NCI-H1436 (cell line): ENCODE measurements around the gene HDGFL2.

Experiments used
- DNase-seq: peaks from one replicate; lab custom pipeline; 2025; lab: John Stamatoyannopoulos, UW

Gene HDGFL2

DNA sequence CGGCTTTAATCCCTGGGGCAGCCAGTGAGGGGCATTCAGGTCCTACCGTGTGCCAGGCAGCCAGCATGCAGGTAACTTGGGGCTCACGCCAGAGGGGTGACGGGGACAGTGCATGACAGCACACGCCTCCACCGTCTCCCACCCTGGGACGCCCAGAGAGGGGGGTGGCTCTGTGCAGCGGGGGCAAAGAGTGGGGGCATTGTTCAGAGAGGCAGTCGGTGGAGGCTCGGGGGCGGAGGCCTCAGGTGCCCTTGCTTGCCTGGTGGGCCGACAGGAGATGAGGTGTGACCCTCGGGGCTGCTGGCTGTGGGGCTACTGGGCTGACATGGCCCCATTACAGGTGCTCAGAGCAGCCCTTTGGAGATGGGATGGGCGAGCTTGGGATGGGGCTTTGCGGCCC is 27.8 kb downstream of the HDGFL2 start:
- DNase-seq, result no peak

DNA sequence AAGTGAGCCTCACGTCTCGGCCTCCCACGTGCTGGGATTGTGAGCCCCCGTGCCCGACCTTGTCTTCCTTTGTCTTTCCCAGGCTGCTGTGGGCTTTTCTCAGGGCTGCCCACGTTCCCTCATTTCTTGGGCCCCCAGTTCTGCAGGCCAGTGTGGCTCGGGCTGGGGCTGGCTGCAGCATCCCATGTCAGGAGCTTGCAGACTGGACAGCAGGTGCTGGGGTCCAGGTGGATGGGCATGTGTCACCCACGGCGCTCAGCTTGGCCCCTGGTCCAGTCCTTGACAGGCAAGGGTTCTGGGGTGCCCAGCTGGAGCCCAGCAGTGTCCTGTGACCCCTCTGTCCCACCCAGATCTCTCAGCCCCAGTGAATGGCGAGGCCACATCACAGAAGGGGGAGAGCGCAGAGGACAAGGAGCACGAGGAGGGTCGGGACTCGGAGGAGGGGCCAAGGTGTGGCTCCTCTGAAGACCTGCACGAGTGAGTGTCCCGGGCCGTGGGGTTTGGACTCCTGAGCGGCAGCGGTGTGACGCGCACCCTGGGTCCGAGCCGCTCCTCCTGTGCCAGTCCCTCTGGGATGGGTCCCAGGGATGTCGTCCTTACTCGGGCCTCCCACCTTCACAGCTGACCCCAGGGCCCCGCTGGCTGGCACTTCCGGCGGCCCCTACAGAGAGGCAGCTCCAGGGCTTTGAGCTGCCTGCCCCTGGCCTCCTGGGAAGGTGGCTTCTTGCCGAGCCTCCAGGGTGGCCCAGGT is 28.9 kb downstream of the HDGFL2 start:
- no peak for DNase-seq

DNA sequence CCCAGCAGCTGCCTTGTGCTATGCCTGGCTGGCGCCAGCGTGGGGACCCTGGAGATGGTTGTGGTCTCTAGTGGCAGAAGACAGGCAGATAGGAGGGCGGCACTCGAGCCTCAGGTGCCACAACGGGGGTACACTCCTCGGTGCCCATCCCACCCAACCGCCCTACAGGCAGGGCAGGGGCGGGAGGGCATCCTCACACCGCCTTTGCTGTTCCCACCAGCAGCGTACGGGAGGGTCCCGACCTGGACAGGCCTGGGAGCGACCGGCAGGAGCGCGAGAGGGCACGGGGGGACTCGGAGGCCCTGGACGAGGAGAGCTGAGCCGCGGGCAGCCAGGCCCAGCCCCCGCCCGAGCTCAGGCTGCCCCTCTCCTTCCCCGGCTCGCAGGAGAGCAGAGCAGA is 29.6 kb downstream of the HDGFL2 start:
- DNase-seq, result no peak

DNA sequence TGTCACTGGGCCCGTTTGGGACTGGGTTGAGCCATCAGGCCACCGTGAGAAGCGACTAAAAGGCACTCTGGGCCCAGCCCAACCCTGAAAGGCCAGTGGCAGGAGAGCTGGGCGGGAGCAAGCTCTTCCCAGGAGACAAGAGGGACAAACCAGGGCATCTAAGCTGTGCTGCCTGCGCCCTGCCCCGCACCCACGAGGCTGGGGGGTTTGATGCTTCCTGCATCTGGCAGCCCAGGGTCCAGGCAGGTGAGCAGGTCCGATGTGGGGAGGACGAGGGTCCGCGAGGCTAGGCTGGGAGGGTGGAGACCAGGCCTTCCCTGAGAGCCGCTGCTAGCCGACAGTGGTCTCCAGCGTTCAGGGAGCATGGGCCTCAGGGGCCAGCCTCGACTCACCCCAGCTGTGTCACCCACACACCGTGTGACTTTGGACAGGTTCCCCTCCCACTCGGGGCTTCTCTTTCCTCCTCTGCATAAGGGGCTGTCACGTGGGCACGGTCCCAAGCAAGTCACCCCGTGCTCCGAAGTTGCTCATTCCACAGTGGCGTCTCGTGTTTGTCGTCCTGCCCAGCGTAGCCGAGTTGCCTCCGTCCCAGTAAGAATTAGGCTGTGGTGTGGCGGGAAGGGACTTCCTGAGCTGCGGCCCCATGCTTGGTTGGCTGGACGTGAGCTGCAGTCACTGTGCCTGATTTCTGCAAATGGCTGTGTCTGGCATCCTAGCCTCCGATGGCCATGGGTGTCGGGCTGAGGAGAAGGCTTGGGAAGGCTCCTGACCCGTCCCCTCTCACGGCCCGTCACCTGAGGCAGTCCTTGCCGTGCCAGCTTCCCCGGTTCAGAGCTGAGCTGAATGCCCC is 30.4 kb downstream of the HDGFL2 start:
- DNase-seq, result no peak

DNA sequence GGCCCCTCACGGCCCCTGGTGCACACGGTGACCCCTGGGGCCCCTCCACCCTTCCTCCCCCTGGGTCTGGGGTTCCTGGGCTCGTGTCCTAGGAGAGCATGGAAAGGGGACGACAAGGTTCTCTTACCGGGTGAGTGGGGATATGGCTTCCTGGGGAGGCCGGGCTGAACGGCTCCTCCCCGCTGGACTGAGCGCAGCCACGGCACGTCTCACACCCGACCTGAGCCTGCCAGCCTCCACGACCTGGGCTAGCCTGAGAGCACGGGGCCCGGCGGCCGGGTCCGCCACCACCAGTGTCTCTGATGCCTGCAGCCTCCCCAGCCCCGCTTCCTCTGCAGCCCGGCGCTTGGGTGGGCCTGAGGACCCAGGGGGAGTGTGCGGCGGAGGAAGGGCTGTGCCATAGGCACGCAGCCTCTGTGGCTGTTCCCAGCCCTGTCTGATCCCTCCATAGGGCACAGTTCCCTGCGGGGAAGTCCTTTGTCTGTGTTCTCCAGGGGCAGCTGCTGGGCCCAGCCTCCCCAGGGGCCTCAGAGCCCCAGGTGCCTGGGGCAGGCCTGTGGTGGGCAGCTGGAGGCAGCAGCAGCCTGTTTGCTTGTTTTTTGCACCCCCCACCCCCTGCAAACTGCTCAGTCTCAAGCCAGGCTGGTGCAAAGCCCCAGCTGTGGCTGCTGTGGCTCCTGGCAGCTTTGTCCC is 31.2 kb downstream of the HDGFL2 start:
- no peak for DNase-seq

DNA sequence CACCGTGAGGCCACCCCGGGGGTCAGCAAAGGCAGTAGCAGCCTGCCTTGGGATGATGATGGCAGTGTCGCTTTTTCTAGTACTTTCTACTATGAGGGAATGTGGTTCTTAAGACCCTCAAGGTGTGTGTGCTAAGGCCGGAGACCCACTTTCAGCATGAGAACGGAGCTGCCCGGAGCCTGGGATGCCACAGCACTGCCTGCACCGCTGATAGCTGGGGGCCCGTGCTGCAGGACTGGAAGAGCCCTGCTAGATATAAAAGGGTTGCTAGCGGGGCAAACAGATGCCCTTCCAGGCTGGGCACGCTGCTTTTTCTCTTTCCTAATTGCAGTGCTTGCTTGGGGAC is 31.7 kb downstream of the HDGFL2 start:
- no peak for DNase-seq

DNA sequence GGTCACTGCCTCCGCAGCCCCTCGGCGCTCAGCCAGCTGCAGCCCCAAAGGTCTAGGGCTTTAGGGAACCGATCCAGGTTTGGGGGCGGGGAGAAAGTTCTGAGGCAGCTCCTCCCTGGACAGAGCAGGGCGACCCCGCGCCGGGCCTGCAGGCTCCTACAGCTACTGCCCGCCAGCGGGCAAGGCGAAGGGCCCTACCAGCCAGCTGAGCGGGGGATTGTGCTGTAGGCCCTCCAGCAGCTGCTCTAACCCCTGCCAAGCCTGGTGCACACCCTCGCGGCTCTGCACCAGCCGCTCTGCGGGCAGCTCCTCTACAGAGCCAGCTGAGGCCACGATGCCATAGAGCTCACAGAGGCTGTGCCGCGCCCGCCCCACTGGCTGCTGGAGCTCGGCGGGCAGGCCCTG is 32.2 kb downstream of the HDGFL2 start:
- DNase-seq, result no peak

DNA sequence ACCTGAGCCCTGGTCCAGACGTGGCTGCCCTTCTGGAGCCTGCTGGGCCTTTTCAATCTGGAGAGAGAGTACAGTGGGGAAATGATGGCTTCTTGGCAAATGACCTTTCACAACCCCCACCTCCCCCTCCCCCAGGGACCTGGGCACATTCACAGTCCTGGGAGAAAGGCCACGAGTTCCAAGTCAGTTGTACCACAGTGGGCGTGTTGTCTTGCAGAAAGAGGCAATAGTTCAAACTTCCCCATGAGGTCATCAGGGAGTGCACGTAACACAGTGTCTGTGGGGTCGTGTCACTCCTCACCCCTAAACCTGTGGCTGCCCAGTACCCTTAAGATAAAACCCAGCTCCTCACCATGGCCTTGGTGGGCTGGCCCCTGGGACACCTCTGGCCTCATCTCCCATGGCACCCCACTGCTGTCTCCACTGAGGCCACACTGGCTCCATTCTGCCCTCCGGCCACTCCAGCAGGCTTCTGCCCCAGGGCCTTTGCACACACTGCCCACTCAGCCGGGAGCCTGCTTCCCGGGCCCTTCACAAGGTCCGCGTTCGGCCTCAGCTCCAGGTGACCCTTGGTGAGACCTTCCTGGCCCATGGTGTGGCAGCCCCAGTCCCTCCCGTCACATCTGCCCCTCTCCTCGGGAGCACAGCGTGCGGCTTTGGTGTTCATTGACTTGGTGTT is 32.9 kb downstream of the HDGFL2 start:
- no peak for DNase-seq

DNA sequence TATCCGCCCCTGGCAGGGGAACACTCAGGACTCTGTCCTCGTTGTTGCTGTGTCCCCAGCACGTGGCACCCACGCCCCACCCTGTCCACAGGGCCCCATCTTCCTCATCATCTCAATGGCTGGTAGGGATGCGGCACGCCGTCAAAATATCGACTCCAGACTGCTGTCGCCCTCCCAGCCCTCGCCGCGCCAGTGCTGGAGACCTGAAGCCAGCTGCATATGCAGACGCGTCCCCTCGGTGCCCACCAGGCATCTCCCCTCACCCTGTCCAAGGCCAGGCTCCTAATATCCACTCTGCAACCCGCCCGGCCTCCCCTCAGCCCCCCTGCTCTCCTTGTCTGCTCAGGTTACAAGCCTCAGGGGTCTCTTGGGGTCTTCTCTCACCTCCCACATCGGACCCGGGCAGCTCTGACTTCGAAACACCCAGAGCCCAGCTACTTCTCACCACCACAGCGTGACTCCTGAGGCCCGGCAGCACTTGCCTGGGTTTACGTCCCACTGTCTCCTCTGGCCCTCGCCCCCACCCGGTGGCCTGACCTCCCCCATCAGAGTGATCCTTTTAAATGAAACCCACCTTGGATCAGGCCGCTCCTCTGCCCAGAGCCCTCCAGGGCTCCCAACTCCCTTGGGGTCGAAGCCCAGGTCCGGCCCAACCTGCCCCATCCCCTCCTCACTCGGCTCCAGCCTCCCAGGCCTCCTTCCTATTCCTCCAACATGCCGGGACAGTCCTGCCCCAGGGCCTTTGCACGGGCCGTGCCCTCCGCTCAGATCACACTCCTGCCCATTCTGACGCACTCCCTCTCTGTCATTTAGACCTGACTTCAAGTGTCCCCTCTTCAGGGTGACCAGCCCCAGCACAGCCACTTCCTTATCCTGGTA is 33.7 kb downstream of the HDGFL2 start:
- no peak for DNase-seq

DNA sequence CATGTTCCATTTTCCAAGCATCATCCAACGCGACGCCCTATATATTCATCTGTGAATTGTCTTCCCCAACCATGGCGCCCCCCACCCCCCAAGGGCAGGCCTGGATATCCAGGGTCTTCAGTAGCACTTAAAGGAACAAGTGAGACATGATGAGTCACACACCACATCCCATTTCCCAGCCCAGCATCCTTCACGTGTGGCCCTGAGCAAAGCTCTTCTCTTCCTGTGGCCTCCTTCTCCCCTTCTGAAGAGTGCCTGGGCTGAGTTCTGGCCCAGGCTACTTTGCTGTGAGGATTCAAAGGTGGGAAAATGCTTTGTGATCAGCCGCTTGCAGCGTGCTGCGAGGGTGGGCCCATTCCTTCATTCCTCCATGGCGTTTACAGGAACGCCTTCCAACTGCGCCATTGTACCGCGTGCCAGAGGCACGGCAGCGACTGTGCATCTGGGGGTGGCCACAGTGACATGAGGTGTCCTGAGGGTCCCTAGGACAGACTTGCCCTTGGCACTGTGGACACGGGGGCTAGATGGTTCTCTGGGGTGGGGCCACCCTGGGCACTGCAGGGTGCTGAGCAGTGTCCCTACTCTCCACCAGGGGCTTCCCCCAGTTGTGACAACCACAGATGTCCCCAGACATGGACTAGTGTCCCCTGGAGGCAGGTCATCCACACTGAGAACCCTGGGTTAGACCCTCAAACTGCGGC is 34.5 kb downstream of the HDGFL2 start:
- no peak for DNase-seq

DNA sequence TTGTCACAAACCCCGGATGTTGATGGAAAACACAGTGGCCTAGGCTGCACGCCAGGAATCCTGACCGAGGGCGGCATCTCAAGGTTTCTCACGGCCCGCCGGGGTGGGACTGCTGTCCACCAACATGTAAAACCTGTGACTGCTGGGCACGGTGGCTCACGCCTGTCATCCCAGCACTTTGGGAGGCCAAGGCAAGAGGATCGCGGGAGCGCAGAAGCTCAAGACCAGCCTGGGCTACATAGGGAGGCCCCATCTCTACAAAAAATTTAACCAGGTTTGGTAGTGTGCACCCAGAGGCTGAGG is 35.0 kb downstream of the HDGFL2 start:
- DNase-seq, result no peak

DNA sequence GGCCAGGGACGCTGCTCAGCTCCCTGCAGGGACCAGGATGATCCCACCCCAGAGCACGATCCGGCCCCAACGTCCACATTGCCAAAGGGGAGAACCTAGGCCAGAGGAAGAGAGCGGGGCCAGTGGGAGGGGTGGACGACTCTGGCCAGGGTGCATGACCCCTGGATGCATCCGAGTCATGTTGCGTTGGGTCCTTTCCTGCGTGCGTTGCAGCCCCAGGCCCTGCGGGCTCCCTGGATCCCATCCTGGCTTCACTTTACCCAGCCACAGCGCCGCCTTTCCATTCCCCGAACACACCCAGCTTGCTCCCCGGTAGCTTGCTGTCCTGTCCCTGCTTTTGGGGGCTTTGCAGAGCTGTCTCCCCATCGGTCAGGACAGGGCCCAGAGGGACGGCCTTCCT is 35.7 kb downstream of the HDGFL2 start:
- no peak for DNase-seq

DNA sequence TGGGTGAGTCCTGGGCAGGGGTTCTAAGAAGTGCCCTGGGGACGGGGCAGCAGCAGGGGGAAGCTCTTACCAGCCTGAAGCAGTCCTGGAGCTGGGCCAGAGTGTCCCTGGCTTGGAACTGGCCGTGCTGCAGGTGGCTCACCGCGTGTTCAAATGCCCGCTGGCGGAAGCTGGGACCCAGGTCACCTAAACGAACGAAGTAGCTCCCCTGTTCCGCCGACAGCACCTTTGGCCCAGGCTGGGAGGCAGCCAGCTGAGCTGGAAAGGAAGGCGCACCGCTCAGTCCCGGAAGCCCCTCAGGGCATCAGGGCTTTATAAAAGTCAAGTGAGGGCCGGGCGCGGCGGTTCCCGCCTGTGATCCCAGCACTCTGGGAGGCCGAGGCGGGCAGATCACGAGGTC is 36.6 kb downstream of the HDGFL2 start:
- no peak for DNase-seq

DNA sequence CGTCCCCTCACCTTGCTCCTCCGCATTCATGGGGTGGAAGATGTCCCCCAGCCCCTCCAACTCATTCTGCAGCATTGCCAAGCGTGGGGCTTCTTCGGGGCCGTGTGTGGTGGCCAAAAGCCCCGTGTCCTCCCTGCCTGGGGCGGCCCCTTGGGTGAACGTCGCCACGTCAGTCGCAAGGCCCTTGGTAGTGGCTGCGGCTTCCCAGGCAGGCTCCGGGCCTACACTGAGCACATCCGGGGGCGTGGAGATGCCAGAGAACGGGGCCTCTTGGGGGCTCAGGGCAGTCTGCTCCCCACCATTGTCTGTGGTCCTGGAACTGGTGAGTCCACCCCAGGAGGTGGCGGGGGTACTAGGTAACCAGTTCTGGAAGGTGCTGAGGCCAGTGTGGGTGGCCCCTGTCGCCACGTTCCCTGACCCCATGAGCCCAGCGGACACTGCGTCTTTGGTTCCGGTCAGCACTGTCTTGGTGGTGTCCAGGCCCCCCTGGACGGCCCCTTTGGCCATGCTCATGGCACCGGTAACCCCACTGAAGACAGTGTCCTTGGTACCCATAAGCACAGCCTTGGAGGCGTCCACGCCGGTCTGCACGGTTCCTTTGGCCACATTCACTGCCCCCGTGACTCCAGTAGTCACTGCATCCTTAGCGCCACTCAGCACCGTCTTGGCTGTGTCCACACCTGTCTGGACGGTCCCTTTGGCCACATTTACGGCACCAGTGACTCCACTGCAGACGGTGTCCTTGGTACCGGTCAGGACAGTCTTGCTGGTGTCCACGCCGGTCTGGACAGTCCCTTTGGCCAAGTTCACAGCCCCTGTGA is 38.5 kb downstream of the HDGFL2 start:
- no peak for DNase-seq

DNA sequence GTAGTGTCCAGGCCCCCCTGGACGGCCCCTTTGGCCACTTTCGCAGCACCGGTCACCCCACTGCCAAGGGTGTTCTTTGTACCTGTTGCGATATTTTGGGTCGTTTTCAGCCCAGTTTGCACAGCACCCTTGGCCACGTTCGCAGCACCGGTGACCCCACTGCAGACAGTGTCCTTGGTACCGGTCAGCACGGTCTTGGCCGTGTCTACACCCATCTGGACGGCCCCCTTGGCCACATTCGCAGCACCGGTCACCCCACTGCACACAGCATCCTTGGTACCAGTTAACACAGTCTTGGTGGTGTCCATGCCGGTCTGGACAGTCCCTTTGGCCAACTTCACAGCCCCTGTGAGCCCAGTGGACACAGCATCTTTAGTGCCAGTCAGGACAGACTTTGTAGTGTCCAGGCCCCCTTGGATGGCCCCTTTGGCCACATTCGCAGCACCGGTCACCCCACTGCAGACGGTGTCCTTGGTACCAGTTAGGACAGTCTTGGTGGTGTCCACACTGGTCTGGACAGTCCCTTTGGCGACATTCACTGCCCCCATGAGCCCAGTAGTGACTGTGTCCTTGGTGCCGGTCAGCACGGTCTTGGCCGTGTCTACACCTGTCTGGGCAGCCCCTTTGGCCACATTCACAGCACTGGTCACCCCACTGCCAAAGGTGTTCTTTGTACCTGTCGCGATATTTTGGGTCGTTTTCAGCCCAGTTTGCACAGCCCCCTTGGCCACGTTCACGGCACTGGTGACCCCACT is 39.4 kb downstream of the HDGFL2 start:
- no peak for DNase-seq

DNA sequence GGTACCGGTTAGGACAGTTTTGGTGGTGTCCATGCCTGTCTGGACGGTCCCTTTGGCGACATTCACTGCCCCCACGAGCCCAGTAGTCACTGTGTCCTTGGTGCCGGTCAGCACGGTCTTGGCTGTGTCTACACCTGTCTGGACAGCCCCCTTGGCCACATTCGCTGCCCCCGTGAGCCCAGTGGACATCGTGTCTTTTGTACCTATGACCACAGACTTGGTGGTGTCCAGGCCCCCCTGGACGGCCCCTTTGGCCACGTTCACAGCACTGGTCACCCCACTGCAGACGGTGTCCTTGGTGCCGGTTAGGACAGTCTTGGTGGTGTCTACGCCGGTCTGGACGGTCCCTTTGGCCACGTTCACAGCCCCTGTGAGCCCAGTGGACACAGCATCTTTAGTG is 40.0 kb downstream of the HDGFL2 start:
- DNase-seq, result no peak

DNA sequence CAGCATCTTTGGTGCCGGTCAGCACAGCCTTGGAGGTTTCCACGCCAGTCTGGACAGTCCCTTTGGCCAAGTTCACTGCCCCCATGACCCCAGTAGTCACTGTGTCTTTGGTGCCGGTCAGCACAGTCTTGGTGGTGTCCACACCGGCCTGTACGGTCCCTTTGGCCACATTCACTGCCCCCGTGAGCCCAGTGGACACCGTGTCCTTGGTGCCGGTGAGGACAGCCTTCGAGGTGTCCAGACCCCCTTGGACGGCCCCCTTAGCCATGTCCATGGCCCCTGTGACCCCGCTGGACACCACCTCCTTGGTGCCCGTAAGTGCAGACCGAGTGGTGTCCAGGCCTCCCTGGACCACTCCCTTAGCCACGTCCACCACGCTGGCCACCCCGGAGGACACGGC is 41.2 kb downstream of the HDGFL2 start:
- no peak for DNase-seq

DNA sequence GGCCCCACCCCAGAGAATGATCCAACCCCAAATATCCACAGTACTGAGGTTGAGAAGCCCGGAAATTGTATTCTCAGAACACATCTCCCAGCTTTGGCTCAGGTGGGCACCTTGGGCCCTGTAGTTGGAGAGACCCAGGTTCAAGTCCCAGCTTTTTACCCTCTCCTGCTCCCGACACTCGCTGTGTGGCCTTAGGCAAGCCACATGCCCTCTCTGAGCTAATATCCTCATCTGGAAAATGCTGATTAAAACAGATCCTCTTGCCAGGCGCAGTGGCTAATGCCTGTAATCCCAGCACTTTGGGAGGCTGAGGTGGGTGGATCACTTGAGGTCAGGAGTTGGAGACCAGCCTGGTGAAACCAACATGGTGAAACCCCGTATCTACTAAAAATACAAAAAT is 43.6 kb downstream of the HDGFL2 start:
- DNase-seq, result no peak

DNA sequence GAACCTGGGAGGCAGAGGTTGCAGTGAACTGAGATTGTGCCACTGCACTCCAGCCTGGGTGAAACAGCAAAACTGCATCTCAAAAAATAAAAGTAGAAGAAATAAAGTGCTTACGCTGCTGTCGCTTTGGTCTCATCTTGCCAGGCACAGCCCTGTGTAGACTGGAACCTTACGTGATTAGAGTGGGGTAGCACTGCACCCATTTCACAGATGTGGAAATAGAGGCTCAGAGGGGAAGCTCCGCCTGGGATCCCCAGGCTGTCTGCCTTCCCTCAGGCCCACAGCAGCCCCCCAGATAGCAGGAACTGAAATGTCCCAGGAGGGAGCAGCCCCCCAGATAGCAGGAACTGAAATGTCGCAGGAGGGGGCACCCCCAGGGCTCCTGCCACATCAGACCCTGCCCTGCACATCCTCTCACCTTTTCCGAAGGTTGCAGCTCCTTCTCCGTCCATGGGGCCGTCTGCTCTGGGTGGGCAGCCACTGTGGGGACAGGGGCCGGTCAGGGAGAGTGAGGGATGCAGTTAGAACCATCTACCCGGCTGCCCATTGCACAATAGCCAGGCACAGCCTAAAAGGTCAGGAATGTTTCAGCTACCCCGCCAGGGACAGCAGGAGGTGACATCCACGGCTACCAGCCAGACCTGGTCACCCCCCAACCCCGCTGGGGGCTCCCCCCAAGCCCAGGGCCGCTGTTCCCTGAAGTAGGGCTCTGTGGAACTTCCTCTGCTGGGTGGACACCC is 44.3 kb downstream of the HDGFL2 start:
- DNase-seq, result no peak
